Dermis microvascular lymphatic vessel endothelial cell (primary cell): ENCODE measurements around the gene DNAJC1. TPM values are rescaled to one million over a fixed set of nuclear protein-coding genes. Genes with fewer than 3 reads are reported as not detected.
"Not testable (repeated sequence)": the region's sequence is repeated elsewhere in the genome, so short reads cannot be mapped to it uniquely, and the experiment has no call there.

Experiments
- DNase-seq, 2 donors: peaks; one replicate each; pipeline versions ENCODE4 v3.0.0 to v3.0.0-alpha.2; 2010; ENCODE audit warnings: low read depth in 2 of 2
- total RNA-seq: library from RNA; depleted of rRNA; stranded (reverse); fragments of >200 nt; gene quantifications from 2 replicates; pipeline ENCODE4 v1.2.1, GENCODE V29; 2014

The DNAJC1 gene
- total RNA-seq, 1 donor from 2014 or later = 19.0 TPM

DNA sequence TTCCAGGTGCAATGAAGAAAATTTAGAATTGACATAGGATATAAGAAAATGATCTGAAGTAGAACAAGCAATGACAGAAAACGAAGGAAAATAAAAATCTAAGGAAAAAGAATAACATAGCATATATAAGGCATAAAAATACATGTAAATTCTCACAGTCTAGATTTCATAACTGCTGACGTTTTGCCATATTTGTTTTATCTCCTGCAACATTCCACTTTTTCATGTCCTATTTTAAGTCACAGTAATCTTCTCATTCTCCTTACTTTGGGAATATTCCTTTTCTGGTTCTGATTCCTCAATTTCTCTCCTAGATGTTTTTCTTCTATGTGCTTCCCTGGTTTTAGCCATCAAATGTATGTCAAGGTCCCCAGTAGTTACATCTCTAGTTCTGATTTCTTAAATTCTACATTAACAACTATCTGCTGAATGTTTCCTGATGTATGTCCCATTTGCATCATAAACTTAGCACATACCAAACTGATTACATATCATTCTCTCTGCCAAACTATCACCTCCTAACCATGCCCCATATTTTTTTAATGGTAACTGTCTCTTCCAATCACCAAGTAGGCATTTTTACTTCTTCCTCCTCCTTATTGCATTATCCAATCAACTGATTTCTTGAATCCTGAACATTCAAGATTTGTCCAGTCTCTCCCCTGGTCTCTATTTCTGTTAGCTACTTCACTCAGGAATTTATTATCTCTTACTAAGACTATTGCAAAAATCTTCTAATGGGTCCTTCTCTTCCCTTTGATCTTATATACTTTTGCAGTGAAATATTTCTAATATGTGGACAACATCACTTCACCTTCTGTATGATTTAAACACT lies 171.3 kb downstream of the DNAJC1 start:
- DNase-seq = no peak

DNA sequence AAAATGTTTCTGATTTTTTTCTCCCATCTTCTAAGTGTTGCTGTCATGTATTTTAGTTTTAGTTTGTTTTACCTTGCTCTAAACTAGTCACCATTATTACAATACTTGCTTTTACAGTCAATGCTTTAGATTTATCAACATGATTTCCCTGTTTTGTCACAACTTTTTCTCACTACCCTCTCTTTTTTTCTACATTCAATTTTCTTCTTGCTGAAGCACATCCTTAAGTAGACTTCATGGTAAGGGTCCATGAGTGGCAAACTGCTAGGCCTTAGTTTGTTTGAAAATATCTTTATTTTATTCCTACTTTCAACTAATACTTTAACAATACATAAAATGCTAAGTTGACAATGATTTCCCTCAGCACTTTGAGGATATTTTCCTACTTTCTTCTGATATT lies 173.5 kb downstream of the DNAJC1 start:
- no peak for DNase-seq

DNA sequence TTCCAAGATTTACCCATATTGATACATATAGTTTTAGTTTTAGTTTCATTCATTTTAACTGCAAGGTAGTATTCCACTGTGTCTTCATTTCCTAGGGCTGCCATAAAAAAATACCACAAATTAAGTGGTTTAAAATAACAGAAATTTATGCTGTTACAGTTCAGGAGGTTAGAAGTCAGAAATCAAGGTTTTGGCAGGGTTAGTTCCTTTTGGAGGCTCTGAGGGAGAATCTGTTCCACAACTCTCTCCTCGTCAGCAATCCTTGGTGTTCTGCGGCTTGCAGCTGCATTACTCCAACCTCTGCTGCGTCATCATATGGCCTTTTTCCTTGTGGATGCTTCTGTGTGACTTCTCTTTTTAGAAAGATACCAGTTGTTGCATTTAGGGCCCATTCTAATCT lies 176.2 kb downstream of the DNAJC1 start:
- DNase-seq = no peak

- DNase-seq = no peak
Observed at GRCh38 chr10:21826725-21827124, 176.8 kb downstream of the DNAJC1 start.

DNA sequence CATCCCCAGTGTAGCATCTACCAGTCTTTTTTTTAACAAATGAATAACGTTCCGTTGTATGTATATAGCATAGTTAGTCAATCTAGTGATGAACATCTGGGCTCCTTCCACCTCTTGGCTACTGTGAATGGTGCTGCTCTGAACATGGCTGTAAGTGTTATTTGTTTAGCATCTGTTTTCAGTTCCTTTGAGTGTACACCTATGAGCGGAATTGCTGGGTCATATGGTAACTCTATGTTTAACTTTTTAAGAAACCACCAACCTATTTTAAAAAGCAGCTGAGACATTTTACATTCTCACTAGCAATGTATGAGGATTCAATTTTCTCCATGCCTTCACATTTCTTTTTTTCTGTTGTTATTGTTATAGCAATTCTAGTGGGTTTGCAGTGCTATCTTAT lies 178.2 kb downstream of the DNAJC1 start:
- no peak for DNase-seq

- DNase-seq = no peak
Observed at GRCh38 chr10:21824409-21824808, 179.1 kb downstream of the DNAJC1 start.

GRCh38 chr10:21823617-21824016 lies 179.9 kb downstream of the DNAJC1 start:
- no peak for DNase-seq

GRCh38 chr10:21822273-21822672 lies 181.3 kb downstream of the DNAJC1 start:
- DNase-seq = not testable (repeated sequence)

- no peak for DNase-seq
Observed at GRCh38 chr10:21820952-21821351, 182.6 kb downstream of the DNAJC1 start.

- not testable (repeated sequence) for DNase-seq
Observed at GRCh38 chr10:21818416-21818815, 185.1 kb downstream of the DNAJC1 start.

DNA sequence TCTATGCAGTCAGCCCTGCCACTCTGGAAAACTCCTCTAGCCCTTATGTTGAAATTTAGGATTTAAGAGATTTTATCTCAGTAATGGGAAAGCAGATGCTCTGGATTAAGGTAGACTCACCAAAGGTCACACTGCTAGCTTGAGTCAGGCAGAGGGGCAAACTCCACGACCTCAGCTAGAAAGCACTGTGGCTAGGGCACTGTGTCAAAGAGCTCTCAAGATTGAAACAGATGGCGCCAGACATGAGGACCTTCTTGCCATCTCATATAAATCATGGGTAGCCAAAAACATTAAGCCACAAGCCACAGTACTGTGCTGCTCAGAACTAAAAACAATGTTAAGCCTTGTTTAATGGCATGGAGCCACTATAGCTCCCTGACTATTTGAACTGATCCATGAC lies 188.7 kb downstream of the DNAJC1 start:
- DNase-seq = no peak

DNA sequence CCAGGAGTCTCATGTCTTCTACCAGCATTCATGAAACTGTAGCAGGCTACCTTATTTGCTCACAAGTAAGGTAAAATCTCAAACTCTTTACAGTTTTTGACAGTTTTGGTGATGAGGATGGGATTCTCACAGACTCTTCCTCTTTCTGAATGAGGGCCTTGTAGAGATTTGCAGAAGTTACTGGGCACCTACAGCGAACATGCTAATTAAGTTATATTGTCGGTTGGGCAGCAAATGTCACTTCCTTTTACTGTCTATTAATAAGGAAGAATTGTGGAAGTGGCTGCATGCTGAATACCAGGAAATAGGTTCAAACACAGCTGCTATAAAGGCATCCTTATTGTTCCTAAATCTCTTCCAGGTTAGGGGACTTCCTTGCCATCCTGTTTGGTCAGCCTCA lies 189.6 kb downstream of the DNAJC1 start:
- no peak for DNase-seq

DNA sequence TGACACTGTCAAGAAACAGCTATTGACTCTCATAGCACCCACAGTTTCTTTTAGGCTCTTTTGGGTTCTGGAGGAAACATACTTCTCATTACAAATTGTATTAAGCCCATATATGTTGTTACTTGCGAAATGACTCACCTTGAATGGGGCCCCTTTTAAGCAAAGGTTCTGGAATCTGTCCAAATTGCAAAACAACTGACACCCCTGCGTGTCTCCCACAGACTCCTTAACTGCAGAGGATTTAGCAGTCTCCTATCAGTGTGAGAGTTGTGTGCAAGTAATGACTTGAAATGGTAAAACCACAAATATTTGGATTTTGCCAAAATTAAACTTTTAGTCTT lies 192.3 kb downstream of the DNAJC1 start:
- no peak for DNase-seq

DNA sequence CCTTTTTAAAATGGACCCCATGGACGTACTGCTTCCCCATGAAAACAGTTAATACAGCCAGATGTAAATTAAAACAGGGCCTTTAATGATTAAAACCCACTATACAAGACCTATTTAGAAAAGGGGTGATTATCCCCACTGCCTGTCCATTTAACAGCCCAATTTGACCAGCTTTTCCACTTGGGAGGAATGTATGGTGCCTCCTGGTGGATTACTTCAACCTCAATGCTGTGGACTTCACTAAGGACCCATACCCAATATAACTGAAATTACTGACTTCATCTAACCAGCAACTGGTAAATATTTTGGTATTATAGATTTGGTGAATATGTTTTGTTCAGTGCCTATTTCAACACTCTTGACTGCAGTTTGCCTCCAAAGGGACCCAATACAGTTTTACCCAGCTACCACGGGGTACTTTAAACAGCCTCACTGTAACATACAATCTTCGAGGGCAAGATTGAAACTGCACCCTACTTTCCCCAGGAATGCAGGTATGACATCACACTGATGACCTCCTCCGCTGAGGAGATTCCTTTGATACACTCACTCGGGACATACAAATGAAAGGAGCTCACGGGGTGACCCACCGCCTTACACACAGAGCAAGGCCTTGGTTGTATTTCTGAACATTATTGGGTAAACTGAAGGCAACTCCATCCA lies 192.8 kb downstream of the DNAJC1 start:
- DNase-seq = no peak

- no peak for DNase-seq
Observed at GRCh38 chr10:21808550-21808949, 195.0 kb downstream of the DNAJC1 start.

DNA sequence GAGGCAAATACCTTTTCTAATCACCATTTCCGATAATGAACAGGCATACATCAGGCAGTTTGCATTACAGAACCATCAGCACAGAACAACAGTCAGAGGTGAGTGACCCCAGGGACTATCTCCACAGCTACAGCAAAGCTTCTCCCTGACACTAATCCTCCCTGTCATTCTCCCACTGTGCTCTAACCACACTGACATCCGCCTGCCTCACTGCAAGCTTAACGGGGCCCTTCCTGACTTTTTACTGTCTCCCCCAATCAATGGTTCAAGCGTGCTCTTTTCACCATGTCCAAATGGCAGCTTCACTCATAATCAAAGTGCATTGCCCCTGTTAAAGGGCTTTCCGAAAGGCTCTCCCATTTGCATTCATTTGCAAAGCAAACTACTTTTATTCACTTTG lies 196.3 kb downstream of the DNAJC1 start:
- no peak for DNase-seq

- DNase-seq = no peak
Observed at GRCh38 chr10:21803374-21803773, 200.2 kb downstream of the DNAJC1 start.

DNA sequence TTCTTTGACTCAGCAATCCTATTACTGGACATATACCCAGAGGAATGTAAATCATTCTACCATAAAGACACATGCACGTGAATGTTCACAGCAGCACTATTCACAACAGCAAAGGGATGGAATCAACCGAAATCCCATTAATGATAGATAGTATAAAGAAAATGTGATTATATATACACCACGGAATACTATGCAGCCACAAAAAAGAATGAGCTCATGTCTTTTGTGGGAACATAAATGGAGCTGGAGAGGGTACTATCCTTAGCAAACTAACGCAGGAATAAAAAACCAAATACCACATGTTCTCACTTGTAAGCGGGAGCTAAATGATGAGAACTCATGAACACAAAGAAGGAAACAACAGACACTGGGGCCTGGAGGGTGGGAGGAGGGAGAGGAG lies 201.9 kb downstream of the DNAJC1 start:
- DNase-seq = no peak

DNA sequence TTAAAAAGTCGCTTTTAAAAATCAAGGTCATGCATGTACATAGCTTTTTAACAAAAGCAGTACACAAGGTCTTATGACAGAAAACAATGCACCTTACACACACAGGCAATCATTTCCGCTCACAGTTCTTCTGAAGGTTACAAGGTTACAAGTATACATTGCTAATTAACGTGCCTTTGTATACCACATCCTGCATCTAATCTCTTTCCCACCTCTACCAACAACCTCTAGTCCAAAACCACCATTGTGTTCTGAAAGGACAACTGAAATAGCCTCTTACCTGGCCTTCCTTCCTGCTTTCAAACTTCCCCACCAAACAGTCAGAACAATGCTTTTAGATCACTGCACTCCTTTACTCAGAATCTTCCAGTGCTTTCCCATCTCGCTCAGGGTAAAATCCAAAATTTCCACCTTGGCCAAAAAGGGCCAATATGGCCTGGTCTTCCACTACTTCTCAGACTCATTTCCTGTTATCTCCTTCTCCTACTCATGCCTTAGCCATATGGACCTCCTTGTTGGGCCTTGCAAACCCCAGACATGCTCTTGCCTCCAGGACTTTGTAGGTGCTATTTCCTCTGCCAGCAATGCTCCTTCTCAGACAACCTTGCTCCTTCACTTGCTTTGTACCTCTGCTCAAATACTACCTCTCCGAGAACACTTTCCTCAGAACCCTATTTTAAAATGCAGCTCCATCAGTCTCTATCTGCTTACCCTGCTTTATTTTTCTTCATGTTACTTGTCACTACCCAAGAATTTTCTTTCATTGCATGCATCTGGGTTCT lies 205.4 kb downstream of the DNAJC1 start:
- DNase-seq = peak in 1 of 2 donors; percentile 32

- DNase-seq = no peak
Observed at GRCh38 chr10:21797533-21797932, 206.0 kb downstream of the DNAJC1 start.

DNA sequence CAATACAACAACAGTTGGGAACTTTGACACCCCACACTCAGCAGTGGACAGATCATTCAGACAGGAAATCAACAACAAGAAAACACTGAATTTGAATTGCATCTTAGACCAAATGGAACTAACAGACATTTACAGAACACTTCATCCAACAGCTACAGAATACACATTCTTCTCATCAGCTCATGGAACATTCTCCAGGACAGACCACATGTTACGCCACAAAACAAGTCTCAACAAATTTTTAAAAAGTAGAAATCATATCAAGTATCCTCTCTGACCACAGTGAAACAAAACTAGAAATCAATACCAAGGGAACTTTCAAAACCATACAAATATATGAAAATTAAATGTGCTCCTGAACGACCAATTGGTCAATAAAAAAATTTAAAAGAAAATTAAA lies 212.3 kb downstream of the DNAJC1 start:
- DNase-seq = no peak

DNA sequence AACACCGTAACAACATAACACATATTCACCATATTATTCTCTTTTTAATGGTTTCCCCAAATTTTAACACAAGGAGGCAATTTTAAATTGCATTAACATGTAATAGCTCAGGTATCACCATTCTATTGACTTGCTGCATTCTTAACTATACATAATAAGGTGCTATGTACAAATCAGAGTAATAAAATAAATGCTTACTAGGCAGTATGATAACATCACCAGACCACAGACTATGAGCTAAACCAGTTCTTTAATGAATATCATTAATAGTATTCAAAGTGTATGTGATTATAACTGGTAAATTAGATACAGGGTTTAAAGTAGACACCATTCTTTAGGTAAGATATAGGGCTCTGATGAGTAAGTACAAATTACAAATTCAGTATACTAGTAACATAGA lies 226.6 kb downstream of the DNAJC1 start:
- no peak for DNase-seq
